ENCODE measurements around the gene ALDOB.
"Not testable (repeated sequence)": the region's sequence is repeated elsewhere in the genome, so short reads cannot be mapped to it uniquely, and the experiment has no call there.

DNA sequence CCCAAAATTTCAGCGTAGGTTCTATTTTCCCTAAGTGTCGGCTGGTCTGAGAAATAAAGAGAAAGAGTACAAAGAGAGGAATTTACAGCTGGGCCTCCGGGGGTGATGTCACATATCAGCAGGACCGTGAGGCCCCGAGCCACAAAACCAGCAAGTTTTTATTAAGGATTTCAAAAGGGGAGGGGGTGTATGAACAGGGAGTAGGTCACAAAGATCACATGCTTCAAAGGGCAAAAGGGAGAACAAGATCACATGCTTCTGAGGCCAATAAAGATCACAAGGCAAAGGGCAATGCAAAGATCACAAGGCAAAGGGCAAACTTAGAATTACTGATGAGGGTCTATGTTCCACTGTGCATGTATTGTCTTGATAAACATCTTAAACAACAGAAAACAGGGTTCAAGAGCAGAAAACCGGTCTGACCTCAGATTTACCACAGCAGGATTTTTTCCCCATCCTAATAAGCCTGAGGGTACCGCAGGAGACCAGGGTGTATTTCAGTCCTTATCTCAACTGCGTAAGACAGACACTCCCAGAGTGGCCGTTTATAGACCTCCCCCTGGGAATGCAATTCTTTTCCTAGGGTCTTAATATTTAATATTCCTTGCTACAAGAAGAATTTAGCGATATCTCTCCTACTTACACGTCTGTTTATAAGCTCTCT is 50.6 kb downstream of the ALDOB start, which contains the start of gene BAAT:
- not testable (repeated sequence) for TF ChIP-seq MYC (IDR thresholded peaks at IDR 0.05; ENCODE audit: borderline replicate concordance, low read length); RARB (CRISPR knock-in tag; IDR thresholded peaks at IDR 0.05); TP53 (CRISPR knock-in tag; IDR thresholded peaks at IDR 0.05); GATA3 (IDR thresholded peaks at IDR 0.05; ENCODE audit: borderline replicate concordance); EP300 (IDR thresholded peaks at IDR 0.05); JUNB (IDR thresholded peaks at IDR 0.05); POLR2A (IDR thresholded peaks at IDR 0.05; ENCODE audit: low read length); RFX5 (IDR thresholded peaks at IDR 0.05)
- TF ChIP-seq, protein P1, sequence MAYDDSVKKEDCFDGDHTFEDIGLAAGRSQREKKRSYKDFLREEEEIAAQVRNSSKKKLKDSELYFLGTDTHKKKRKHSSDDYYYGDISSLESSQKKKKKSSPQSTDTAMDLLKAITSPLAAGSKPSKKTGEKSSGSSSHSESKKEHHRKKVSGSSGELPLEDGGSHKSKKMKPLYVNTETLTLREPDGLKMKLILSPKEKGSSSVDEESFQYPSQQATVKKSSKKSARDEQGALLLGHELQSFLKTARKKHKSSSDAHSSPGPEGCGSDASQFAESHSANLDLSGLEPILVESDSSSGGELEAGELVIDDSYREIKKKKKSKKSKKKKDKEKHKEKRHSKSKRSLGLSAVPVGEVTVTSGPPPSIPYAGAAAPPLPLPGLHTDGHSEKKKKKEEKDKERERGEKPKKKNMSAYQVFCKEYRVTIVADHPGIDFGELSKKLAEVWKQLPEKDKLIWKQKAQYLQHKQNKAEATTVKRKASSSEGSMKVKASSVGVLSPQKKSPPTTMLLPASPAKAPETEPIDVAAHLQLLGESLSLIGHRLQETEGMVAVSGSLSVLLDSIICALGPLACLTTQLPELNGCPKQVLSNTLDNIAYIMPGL (CRISPR knock-in tag; IDR thresholded peaks at IDR 0.05; ENCODE audit: borderline replicate concordance), result not testable (repeated sequence)
- TF ChIP-seq, protein P2, sequence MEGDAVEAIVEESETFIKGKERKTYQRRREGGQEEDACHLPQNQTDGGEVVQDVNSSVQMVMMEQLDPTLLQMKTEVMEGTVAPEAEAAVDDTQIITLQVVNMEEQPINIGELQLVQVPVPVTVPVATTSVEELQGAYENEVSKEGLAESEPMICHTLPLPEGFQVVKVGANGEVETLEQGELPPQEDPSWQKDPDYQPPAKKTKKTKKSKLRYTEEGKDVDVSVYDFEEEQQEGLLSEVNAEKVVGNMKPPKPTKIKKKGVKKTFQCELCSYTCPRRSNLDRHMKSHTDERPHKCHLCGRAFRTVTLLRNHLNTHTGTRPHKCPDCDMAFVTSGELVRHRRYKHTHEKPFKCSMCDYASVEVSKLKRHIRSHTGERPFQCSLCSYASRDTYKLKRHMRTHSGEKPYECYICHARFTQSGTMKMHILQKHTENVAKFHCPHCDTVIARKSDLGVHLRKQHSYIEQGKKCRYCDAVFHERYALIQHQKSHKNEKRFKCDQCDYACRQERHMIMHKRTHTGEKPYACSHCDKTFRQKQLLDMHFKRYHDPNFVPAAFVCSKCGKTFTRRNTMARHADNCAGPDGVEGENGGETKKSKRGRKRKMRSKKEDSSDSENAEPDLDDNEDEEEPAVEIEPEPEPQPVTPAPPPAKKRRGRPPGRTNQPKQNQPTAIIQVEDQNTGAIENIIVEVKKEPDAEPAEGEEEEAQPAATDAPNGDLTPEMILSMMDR (IDR thresholded peaks at IDR 0.05), result not testable (repeated sequence)
- TF ChIP-seq, protein P3, sequence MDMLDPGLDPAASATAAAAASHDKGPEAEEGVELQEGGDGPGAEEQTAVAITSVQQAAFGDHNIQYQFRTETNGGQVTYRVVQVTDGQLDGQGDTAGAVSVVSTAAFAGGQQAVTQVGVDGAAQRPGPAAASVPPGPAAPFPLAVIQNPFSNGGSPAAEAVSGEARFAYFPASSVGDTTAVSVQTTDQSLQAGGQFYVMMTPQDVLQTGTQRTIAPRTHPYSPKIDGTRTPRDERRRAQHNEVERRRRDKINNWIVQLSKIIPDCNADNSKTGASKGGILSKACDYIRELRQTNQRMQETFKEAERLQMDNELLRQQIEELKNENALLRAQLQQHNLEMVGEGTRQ (IDR thresholded peaks at IDR 0.05), result not testable (repeated sequence)
- TF ChIP-seq, protein P4, sequence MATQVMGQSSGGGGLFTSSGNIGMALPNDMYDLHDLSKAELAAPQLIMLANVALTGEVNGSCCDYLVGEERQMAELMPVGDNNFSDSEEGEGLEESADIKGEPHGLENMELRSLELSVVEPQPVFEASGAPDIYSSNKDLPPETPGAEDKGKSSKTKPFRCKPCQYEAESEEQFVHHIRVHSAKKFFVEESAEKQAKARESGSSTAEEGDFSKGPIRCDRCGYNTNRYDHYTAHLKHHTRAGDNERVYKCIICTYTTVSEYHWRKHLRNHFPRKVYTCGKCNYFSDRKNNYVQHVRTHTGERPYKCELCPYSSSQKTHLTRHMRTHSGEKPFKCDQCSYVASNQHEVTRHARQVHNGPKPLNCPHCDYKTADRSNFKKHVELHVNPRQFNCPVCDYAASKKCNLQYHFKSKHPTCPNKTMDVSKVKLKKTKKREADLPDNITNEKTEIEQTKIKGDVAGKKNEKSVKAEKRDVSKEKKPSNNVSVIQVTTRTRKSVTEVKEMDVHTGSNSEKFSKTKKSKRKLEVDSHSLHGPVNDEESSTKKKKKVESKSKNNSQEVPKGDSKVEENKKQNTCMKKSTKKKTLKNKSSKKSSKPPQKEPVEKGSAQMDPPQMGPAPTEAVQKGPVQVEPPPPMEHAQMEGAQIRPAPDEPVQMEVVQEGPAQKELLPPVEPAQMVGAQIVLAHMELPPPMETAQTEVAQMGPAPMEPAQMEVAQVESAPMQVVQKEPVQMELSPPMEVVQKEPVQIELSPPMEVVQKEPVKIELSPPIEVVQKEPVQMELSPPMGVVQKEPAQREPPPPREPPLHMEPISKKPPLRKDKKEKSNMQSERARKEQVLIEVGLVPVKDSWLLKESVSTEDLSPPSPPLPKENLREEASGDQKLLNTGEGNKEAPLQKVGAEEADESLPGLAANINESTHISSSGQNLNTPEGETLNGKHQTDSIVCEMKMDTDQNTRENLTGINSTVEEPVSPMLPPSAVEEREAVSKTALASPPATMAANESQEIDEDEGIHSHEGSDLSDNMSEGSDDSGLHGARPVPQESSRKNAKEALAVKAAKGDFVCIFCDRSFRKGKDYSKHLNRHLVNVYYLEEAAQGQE (IDR thresholded peaks at IDR 0.05), result not testable (repeated sequence)
- TF ChIP-seq, protein P5, sequence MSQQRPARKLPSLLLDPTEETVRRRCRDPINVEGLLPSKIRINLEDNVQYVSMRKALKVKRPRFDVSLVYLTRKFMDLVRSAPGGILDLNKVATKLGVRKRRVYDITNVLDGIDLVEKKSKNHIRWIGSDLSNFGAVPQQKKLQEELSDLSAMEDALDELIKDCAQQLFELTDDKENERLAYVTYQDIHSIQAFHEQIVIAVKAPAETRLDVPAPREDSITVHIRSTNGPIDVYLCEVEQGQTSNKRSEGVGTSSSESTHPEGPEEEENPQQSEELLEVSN (IDR thresholded peaks at IDR 0.05; ENCODE audit: borderline replicate concordance, low read depth), result not testable (repeated sequence)

Data from A549 (cell line).